Spinal cord (tissue), 10 donors: Measurements from ENCODE around the gene SLC25A52. TPM values are rescaled to one million over a fixed set of nuclear protein-coding genes. Genes with fewer than 3 reads are reported as not detected.
"Not testable (repeated sequence)": the region's sequence is repeated elsewhere in the genome, so short reads cannot be mapped to it uniquely, and the experiment has no call there.

Experiments used
- DNase-seq, 6 donors: peaks; one replicate each; pipeline versions ENCODE4 v3.0.0 to v3.0.0-alpha.2; 2013 to 2015; ENCODE audit warnings: low spot score in 6 of 6, low read depth in 4 of 6
- H3K27ac ChIP-seq: one replicate; pipeline ENCODE4 v1.5.1; 2013; ENCODE audit warnings: low read depth, low read length, control low read depth
- H3K27me3 ChIP-seq: one replicate; pipeline ENCODE4 v1.6.1; 2013; ENCODE audit warnings: low read length; ENCODE audit not compliant: control insufficient read depth, insufficient read depth
- H3K36me3 ChIP-seq: one replicate; pipeline ENCODE4 v1.6.1; 2013; ENCODE audit warnings: low read length; ENCODE audit not compliant: control insufficient read depth, insufficient read depth
- H3K4me1 ChIP-seq: one replicate; pipeline ENCODE4 v1.6.1; 2013; ENCODE audit warnings: low read length; ENCODE audit not compliant: control insufficient read depth, insufficient read depth
- H3K4me3 ChIP-seq: one replicate; pipeline ENCODE4 v1.5.1; 2013; ENCODE audit warnings: low read depth, low read length, control low read depth
- H3K9me3 ChIP-seq: one replicate; pipeline ENCODE4 v1.6.1; 2013; ENCODE audit warnings: low read length; ENCODE audit not compliant: control insufficient read depth, insufficient read depth
- WGBS: methylation state at CpG from one replicate; pipeline ENCODE4 v1.1.5; 2013; ENCODE audit warnings: missing lambda C conversion rate; ENCODE audit not compliant: insufficient coverage; 5-methylcytosine and 5-hydroxymethylcytosine counted together
- long read RNA-seq, 4 donors: transcript quantifications; one replicate each; lab custom pipeline, GENCODE V29; 2026
- polyA plus RNA-seq, 2 donors: library from polyadenylated mRNA; unstranded; fragments of 120-200 nt; gene quantifications; one replicate each; pipeline ENCODE4 v1.2.1, GENCODE V29; 2013; ENCODE audit not compliant: insufficient read length in 2 of 2
- total RNA-seq, 2 donors: library from RNA; depleted of rRNA in 1 of 2; stranded (reverse); fragments of 120-200 nt in 1 of 2; fragments of >200 nt in 1 of 2; gene quantifications; one replicate each; pipeline versions ENCODE4 v1.2.3 to v1.2.4, GENCODE V29; 2013 to 2014
- donor health status: healthy.

Gene SLC25A52
- total RNA-seq (under 1 TPM; 0.22 to 0.59 TPM), polyA plus RNA-seq (under 1 TPM; 0.30 to 0.81 TPM)
- long read RNA-seq, donor 1, partial matches to known transcripts = 0 of 1 reads
- long read RNA-seq, donor 1, other reads (novel, unspliced or antisense) = 0 of 1 reads
- long read RNA-seq, donor 2, partial matches to known transcripts = 0 of 1 reads
- long read RNA-seq, donor 2, other reads (novel, unspliced or antisense) = 0 of 1 reads
- long read RNA-seq, donor 3 = 0 reads
- long read RNA-seq, donor 4 = 0 reads

GRCh38 chr18:31760695-31761094 lies at the start of gene SLC25A52:
TSS of gene SLC25A52 (minus strand) at chr18:31760880. CDS start at chr18:31760661, 219 bp downstream.
- H3K4me3 ChIP-seq = no peak within 1 kb of the TSS
- H3K9me3 ChIP-seq = no peaks in the 10 kb centered on the region
- no peak for DNase-seq
- H3K4me1 ChIP-seq = no peaks in the 10 kb centered on the region
- WGBS = 95% methylated on average over 16 of the region's 21 CpGs
- H3K27me3 ChIP-seq = no peaks in the 10 kb centered on the region
- no peaks in the 10 kb centered on the region for H3K36me3 ChIP-seq
- H3K27ac ChIP-seq = no peak within 1 kb of the TSS

GRCh38 chr18:31809049-31809448 lies 48.4 kb upstream of the SLC25A52 start:
- H3K27me3 ChIP-seq, H3K4me1 ChIP-seq, H3K27ac ChIP-seq, H3K9me3 ChIP-seq, H3K4me3 ChIP-seq, DNase-seq, H3K36me3 ChIP-seq: not testable (repeated sequence)
- 75% methylated on average over 1 of the region's 4 CpGs for WGBS

GRCh38 chr18:31801078-31801477 lies 40.4 kb upstream of the SLC25A52 start:
- WGBS = no CpG with 5 or more reads among the region's 2 CpGs
- Histone ChIP-seq H3K27me3 (no peaks in the 10 kb centered on the region), H3K9me3 (no peaks in the 10 kb centered on the region), H3K4me3 (no peak overlapping the region), H3K36me3 (no peaks in the 10 kb centered on the region), H3K27ac (no peak overlapping the region), H3K4me1 (no peaks in the 10 kb centered on the region)
- no peak for DNase-seq

- H3K4me3 ChIP-seq, H3K4me1 ChIP-seq, H3K36me3 ChIP-seq, H3K27ac ChIP-seq, H3K27me3 ChIP-seq, H3K9me3 ChIP-seq, DNase-seq: not testable (repeated sequence)
- WGBS = 98% methylated on average over 4 of the region's 5 CpGs
These were observed 38.6 kb upstream of the SLC25A52 start for GRCh38 chr18:31799257-31799656.

GRCh38 chr18:31798399-31798798 lies 37.7 kb upstream of the SLC25A52 start:
- no peak for DNase-seq
- Histone ChIP-seq H3K36me3 (no peaks in the 10 kb centered on the region), H3K4me1 (no peaks in the 10 kb centered on the region), H3K4me3 (no peak overlapping the region), H3K27me3 (no peaks in the 10 kb centered on the region), H3K27ac (no peak overlapping the region), H3K9me3 (no peaks in the 10 kb centered on the region)
- WGBS = no CpG with 5 or more reads among the region's 2 CpGs

GRCh38 chr18:31795747-31796146 lies 35.1 kb upstream of the SLC25A52 start:
- no CpG with 5 or more reads among the region's 2 CpGs for whole genome bisulfite sequencing

GRCh38 chr18:31793531-31793930 lies 32.9 kb upstream of the SLC25A52 start:
- Histone ChIP-seq H3K27ac (no peak overlapping the region), H3K27me3 (no peaks in the 10 kb centered on the region), H3K4me3 (no peak overlapping the region), H3K36me3 (no peaks in the 10 kb centered on the region), H3K4me1 (no peaks in the 10 kb centered on the region), H3K9me3 (no peaks in the 10 kb centered on the region)
- DNase-seq = no peak

More at GRCh38 chr18:31795747-31796146, 35.1 kb upstream of the SLC25A52 start:
- no peak overlapping the region for H3K27ac ChIP-seq
- no peaks in the 10 kb centered on the region for H3K4me1 ChIP-seq
- no peak overlapping the region for H3K4me3 ChIP-seq
- DNase-seq = no peak
- H3K36me3 ChIP-seq = no peaks in the 10 kb centered on the region
- H3K27me3 ChIP-seq = no peaks in the 10 kb centered on the region
- no peaks in the 10 kb centered on the region for H3K9me3 ChIP-seq

- Histone ChIP-seq H3K9me3 (no peaks in the 10 kb centered on the region), H3K27me3 (no peaks in the 10 kb centered on the region), H3K4me3 (no peak overlapping the region), H3K36me3 (no peaks in the 10 kb centered on the region), H3K4me1 (no peaks in the 10 kb centered on the region), H3K27ac (no peak overlapping the region)
- 82% methylated on average over 2 of the region's 2 CpGs for WGBS
- no peak for DNase-seq
These were observed 31.9 kb upstream of the SLC25A52 start for GRCh38 chr18:31792580-31792911.

GRCh38 chr18:31791817-31792579 lies 31.3 kb upstream of the SLC25A52 start:
- no peak overlapping the region for H3K27ac ChIP-seq
- DNase-seq = no peak
- H3K4me3 ChIP-seq = no peak overlapping the region
- H3K27me3 ChIP-seq = no peaks in the 10 kb centered on the region
- H3K4me1 ChIP-seq = no peaks in the 10 kb centered on the region
- 84% methylated on average over 2 of the region's 6 CpGs for WGBS
- no peaks in the 10 kb centered on the region for H3K9me3 ChIP-seq
- H3K36me3 ChIP-seq = no peaks in the 10 kb centered on the region

- no peak overlapping the region for H3K27ac ChIP-seq
- WGBS = 88% methylated on average over 10 of the region's 10 CpGs
- H3K9me3 ChIP-seq = no peaks in the 10 kb centered on the region
- no peak for DNase-seq
- no peaks in the 10 kb centered on the region for H3K36me3 ChIP-seq
- H3K4me1 ChIP-seq = no peaks in the 10 kb centered on the region
- H3K27me3 ChIP-seq = no peaks in the 10 kb centered on the region
- no peak overlapping the region for H3K4me3 ChIP-seq
These were observed 28.7 kb upstream of the SLC25A52 start for GRCh38 chr18:31789409-31789808.
